ENCODE results near the gene ITIH5. TPM values are rescaled to one million over a fixed set of nuclear protein-coding genes. Genes with fewer than 3 reads are reported as not detected.

The ITIH5 gene
- total and polyA plus RNA-seq, 2 of the 13 experiments (the other 11 are each of a cell fraction or from before 2014, with no cell fraction given) = 4.7 to 8.9 TPM

DNA sequence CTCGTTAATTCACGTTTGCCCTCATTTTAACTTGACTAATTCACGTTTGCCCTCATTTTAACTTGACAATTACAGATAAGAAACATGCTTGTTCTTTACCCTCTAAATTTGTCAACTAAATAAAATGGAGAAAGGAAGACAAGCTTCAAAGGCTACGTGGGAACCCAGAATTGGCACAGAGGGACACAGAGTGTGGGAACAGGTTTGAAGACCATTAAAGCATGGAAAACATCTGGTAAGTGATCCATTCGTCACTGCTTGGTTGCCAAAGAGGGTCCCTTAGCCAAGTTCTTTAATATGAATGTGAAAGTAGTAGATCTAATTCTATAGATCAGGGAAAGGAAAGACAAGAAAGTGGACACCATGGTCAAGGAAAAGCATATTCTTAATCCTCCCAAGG is 57.2 kb downstream of the ITIH5 start:
- Histone ChIP-seq H3K9ac (ENCODE audit: insufficient read depth, low read depth, low read length) (no peak overlapping the region), H3K27ac (ENCODE audit: extremely low read length, insufficient read depth, low read length) (no peak overlapping the region), H3K4me2 (ENCODE audit: low read depth, low read length) (no peak overlapping the region), H2AFZ (ENCODE audit: low read length) (no peak overlapping the region), H3K79me2 (ENCODE audit: insufficient read depth, low read length) (no peaks in the 10 kb centered on the region), H3K27me3 (ENCODE audit: control insufficient read depth in 1 of 2, insufficient read depth in 2 of 2, low read length in 2 of 2) (no peaks in the 10 kb centered on the region; a peak in 1 of 5 replicates), H3K9me3 (ENCODE audit: low read length) (no peaks in the 10 kb centered on the region), H3K4me1 (ENCODE audit: insufficient read depth, low read length) (peaks cover 9% of the 10 kb centered on the region; the same call in 1 of the 2 replicates), H4K20me1 (ENCODE audit: insufficient read depth, low read length) (no peaks in the 10 kb centered on the region), H3K36me3 (replicated peaks in 1 of 2; ENCODE audit: control insufficient read depth in 1 of 2, insufficient read depth in 2 of 2, low read length in 2 of 2) (no peaks in the 10 kb centered on the region), H3K4me3 (replicated peaks in 1 of 3; ENCODE audit: insufficient read depth in 1 of 3, low read depth in 2 of 3, low read length in 3 of 3) (no peak overlapping the region)
- CTCF ChIA-PET (ENCODE audit: low intra/inter-chr PET ratio, low total read pairs) = no interaction called here
- POLR2A ChIA-PET = no interaction called here
- ATAC-seq (no peak), FAIRE-seq (no peak), DNase-seq (ENCODE audit: low spot score) (no peak)
- WGBS (ENCODE audit: low lambda C conversion rate) = 85% methylated on average over 5 of the region's 5 CpGs
- no peak for TF ChIP-seq FIP1L1 (IDR thresholded peaks at IDR 0.05; ENCODE audit: borderline replicate concordance, insufficient read depth, low read depth, low read length)
- TF ChIP-seq SP140L (CRISPR knock-in tag; IDR thresholded peaks at IDR 0.05; ENCODE audit: borderline replicate concordance) = no peak
- no peak for TF ChIP-seq ZNF180 (CRISPR knock-in tag; IDR thresholded peaks at IDR 0.05; ENCODE audit: borderline replicate concordance, low read depth)
- TF ChIP-seq, protein P1, sequence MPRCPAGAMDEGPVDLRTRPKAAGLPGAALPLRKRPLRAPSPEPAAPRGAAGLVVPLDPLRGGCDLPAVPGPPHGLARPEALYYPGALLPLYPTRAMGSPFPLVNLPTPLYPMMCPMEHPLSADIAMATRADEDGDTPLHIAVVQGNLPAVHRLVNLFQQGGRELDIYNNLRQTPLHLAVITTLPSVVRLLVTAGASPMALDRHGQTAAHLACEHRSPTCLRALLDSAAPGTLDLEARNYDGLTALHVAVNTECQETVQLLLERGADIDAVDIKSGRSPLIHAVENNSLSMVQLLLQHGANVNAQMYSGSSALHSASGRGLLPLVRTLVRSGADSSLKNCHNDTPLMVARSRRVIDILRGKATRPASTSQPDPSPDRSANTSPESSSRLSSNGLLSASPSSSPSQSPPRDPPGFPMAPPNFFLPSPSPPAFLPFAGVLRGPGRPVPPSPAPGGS (CRISPR knock-in tag; IDR thresholded peaks at IDR 0.05) = no peak
- TF ChIP-seq, protein P2, sequence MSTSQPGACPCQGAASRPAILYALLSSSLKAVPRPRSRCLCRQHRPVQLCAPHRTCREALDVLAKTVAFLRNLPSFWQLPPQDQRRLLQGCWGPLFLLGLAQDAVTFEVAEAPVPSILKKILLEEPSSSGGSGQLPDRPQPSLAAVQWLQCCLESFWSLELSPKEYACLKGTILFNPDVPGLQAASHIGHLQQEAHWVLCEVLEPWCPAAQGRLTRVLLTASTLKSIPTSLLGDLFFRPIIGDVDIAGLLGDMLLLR (CRISPR knock-in tag; IDR thresholded peaks at IDR 0.05) = no peak
- TF ChIP-seq EP300 (IDR thresholded peaks at IDR 0.05; ENCODE audit: low read depth in 2 of 2, low read length in 2 of 2) = no peak
- TF ChIP-seq EP300 (CRISPR knock-in tag; IDR thresholded peaks at IDR 0.05; ENCODE audit: borderline replicate concordance) = no peak
- TF ChIP-seq, protein P3, sequence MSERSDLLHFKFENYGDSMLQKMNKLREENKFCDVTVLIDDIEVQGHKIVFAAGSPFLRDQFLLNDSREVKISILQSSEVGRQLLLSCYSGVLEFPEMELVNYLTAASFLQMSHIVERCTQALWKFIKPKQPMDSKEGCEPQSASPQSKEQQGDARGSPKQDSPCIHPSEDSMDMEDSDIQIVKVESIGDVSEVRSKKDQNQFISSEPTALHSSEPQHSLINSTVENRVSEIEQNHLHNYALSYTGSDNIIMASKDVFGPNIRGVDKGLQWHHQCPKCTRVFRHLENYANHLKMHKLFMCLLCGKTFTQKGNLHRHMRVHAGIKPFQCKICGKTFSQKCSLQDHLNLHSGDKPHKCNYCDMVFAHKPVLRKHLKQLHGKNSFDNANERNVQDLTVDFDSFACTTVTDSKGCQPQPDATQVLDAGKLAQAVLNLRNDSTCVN (CRISPR knock-in tag; IDR thresholded peaks at IDR 0.05; ENCODE audit: borderline replicate concordance) = no peak
- no peak for TF ChIP-seq ZNF619 (CRISPR knock-in tag; IDR thresholded peaks at IDR 0.05)
- TF ChIP-seq MEIS1 (CRISPR knock-in tag; IDR thresholded peaks at IDR 0.05; ENCODE audit: borderline replicate concordance) = no peak
- TF ChIP-seq, protein P4, sequence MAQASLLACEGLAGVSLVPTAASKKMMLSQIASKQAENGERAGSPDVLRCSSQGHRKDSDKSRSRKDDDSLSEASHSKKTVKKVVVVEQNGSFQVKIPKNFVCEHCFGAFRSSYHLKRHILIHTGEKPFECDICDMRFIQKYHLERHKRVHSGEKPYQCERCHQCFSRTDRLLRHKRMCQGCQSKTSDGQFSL (CRISPR knock-in tag; IDR thresholded peaks at IDR 0.05) = no peak
- TF ChIP-seq XBP1 (CRISPR knock-in tag; IDR thresholded peaks at IDR 0.05) = no peak
- TF ChIP-seq, protein P5, sequence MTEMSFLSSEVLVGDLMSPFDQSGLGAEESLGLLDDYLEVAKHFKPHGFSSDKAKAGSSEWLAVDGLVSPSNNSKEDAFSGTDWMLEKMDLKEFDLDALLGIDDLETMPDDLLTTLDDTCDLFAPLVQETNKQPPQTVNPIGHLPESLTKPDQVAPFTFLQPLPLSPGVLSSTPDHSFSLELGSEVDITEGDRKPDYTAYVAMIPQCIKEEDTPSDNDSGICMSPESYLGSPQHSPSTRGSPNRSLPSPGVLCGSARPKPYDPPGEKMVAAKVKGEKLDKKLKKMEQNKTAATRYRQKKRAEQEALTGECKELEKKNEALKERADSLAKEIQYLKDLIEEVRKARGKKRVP (CRISPR knock-in tag; IDR thresholded peaks at IDR 0.05) = no peak
- intact Hi-C loops (cut with micrococcal nuclease; ENCODE audit: unreplicated experiment) = no loop called here
- BruUV-seq (replicated peaks) = no TSS peak
- in situ Hi-C loops (cut with HindIII; ENCODE audit: extremely low pct_ligation_motif_present, low pct_unique_long_range_greater_than_20kb) = no loop called here
